GM12892 (cell line): ENCODE data around the gene NKAIN4.

ENCODE experiments used
- POLR2A ChIP-seq: IDR thresholded peaks from 2 replicates; pipeline ENCODE4 v1.6.1; 2011; ENCODE audit warnings: low read depth, low read length, control low read depth
- TAF1 ChIP-seq: IDR thresholded peaks from 2 replicates; pipeline ENCODE4 v1.6.1; 2011; ENCODE audit warnings: low read depth, mild to moderate bottlenecking, control low read depth, low read length, borderline replicate concordance

DNA sequence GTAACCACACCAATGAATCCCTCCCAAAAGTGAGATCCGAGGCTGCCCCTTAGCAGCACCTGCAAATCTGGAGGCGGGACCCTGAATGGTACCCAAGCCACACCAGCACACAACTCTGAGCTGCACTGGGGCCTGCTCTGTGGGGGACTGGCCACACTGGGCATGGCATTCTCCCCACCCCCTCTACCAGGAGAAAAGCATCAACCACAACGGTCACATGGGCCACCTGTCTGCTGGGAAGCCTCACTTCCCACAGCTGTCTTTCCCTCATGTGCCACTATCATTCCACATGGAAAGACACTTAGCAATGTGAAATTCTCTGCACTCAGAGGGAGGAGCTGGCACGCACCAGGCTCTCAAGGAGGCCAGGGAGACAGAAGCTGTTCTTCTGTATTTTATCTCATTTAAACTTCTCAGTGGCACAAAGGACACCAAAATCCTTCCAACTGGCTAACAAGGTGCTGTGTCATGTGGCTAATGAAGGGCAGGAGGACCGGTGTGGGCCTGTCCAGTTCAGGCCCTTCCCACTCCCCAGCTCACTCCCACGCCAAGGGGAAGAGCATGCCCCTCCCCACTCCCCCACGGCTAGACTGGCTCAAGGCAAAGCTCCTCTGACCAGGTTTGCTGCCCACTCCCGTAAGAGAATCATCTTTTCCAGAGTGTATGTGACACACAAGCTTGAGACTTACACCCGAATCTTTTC, 57.3 kb downstream of the NKAIN4 start:
- TF ChIP-seq POLR2A, result no peak; the same call in 1 of the 2 replicates
- TF ChIP-seq TAF1, result no peak
